Measurements from ENCODE around the gene CAMSAP1. TPM values are rescaled to one million over a fixed set of nuclear protein-coding genes. Genes with fewer than 3 reads are reported as not detected.

The CAMSAP1 gene
- total RNA-seq, 4 donors from 2014 or later = 11.8 to 23.4 (median 19.9) TPM

GRCh38 chr9:135927195-135928013 lies 20.1 kb upstream of the CAMSAP1 start:
- Histone ChIP-seq H3K4me1 (no peaks in the 10 kb centered on the region), H3K36me3 (peaks cover 10 to 12% of the 10 kb centered on the region in 2 donors), H3K9me3 (no peaks in the 10 kb centered on the region), H3K27me3 (no peaks in the 10 kb centered on the region), H3K27ac (no peak overlapping the region), H3K4me3 (replicated peaks in 1 of 3) (no peak overlapping the region)
- DNase-seq = no peak
- intact Hi-C loops (cut with DNase I) = no loop called here
- TF ChIP-seq POLR2A (IDR thresholded peaks at IDR 0.05) (no peak), CTCF (IDR thresholded peaks at IDR 0.05) (no peak)
- WGBS, 2 donors = 86 to 91% methylated on average over 13 to 20 of the region's 25 CpGs

- no peak overlapping the region for H3K27ac ChIP-seq
- DNase-seq = no peak
- H3K36me3 ChIP-seq = peaks cover 8 to 12% of the 10 kb centered on the region in 2 donors
- H3K27me3 ChIP-seq = no peaks in the 10 kb centered on the region
- H3K4me3 ChIP-seq (replicated peaks in 1 of 3) = no peak overlapping the region
- 73 to 83% methylated on average over 4 to 10 of the region's 27 CpGs for WGBS, 2 donors
- H3K9me3 ChIP-seq = no peaks in the 10 kb centered on the region
- intact Hi-C loops (cut with DNase I) = no loop called here
- TF ChIP-seq CTCF (IDR thresholded peaks at IDR 0.05) (no peak), POLR2A (IDR thresholded peaks at IDR 0.05) (no peak)
- H3K4me1 ChIP-seq = no peaks in the 10 kb centered on the region
Observed at GRCh38 chr9:135926402-135927194, 19.3 kb upstream of the CAMSAP1 start.

GRCh38 chr9:135925496-135926133 lies 18.3 kb upstream of the CAMSAP1 start:
- Histone ChIP-seq H3K9me3 (no peaks in the 10 kb centered on the region), H3K27me3 (no peaks in the 10 kb centered on the region), H3K27ac (no peak overlapping the region), H3K4me1 (no peaks in the 10 kb centered on the region), H3K36me3 (peaks cover 0 to 2% of the 10 kb centered on the region in 2 donors), H3K4me3 (replicated peaks in 1 of 3) (no peak overlapping the region)
- intact Hi-C loops (cut with DNase I) = no loop called here
- TF ChIP-seq CTCF (IDR thresholded peaks at IDR 0.05) = no peak
- no peak for TF ChIP-seq POLR2A (IDR thresholded peaks at IDR 0.05)
- WGBS, 2 donors = 91 to 94% methylated on average over 16 to 19 of the region's 19 CpGs
- no peak for DNase-seq

- TF ChIP-seq POLR2A (IDR thresholded peaks at IDR 0.05) (no peak), CTCF (IDR thresholded peaks at IDR 0.05) (no peak)
- no peak overlapping the region for H3K4me3 ChIP-seq (replicated peaks in 1 of 3)
- DNase-seq = no peak
- H3K9me3 ChIP-seq = no peaks in the 10 kb centered on the region
- H3K36me3 ChIP-seq = peaks cover 0 to 2% of the 10 kb centered on the region in 2 donors
- no peaks in the 10 kb centered on the region for H3K4me1 ChIP-seq
- H3K27me3 ChIP-seq = no peaks in the 10 kb centered on the region
- no peak overlapping the region for H3K27ac ChIP-seq
- intact Hi-C loops (cut with DNase I) = no loop called here
- 86 to 90% methylated on average over 27 of the region's 27 CpGs for WGBS, 2 donors
Observed at GRCh38 chr9:135924628-135925338, 17.4 kb upstream of the CAMSAP1 start.
